Fibroblast of lung (primary cell): ENCODE results near the gene ZNF611. TPM values are rescaled to one million over a fixed set of nuclear protein-coding genes. Genes with fewer than 3 reads are reported as not detected.
"Not testable (repeated sequence)": the region's sequence is repeated elsewhere in the genome, so short reads cannot be mapped to it uniquely, and the experiment has no call there.

Experiments used
- DNase-seq, 2 donors: peaks; one replicate each; pipeline versions ENCODE4 v3.0.0 to v3.0.0-alpha.2; 2010; ENCODE audit warnings: low read depth in 2 of 2
- H2AFZ ChIP-seq: 2 replicates; pipeline ENCODE4 v1.5.1; 2012; ENCODE audit warnings: low read length, control low read depth, inconsistent platforms
- H3K27ac ChIP-seq: 2 replicates; pipeline ENCODE4 v1.5.1; 2011; ENCODE audit warnings: low read length, control low read depth; ENCODE audit not compliant: insufficient read depth
- H3K27me3 ChIP-seq: 2 replicates; pipeline ENCODE4 v1.5.1; 2011; ENCODE audit warnings: mild to moderate bottlenecking, low read length; ENCODE audit not compliant: control insufficient read depth, insufficient read depth
- H3K36me3 ChIP-seq: 2 replicates; pipeline ENCODE4 v1.5.1; 2011; ENCODE audit warnings: low read length; ENCODE audit not compliant: control insufficient read depth, insufficient read depth
- H3K4me1 ChIP-seq: 2 replicates; pipeline ENCODE4 v1.5.1; 2011; ENCODE audit warnings: low read length; ENCODE audit not compliant: control insufficient read depth, insufficient read depth; ENCODE audit errors: extremely low read depth
- H3K4me2 ChIP-seq: 2 replicates; pipeline ENCODE4 v1.5.1; 2011; ENCODE audit warnings: low read length, control low read depth; ENCODE audit not compliant: insufficient read depth; ENCODE audit errors: extremely low read depth
- H3K4me3 ChIP-seq, 4 experiments: fragments of 200-600 bp in 1 of 4; sonication (generic) in 1 of 4; replicated peaks in 1 of 4; 2 replicates each; pipeline ENCODE4 v1.5.1; 2011 to 2016; ENCODE audit warnings: low read length in 4 of 4, low read depth in 3 of 4, mild to moderate bottlenecking in 3 of 4, control low read depth in 2 of 4, inconsistent platforms in 1 of 4, mixed read lengths in 1 of 4; ENCODE audit not compliant: insufficient read depth in 1 of 4; ENCODE audit errors: control extremely low read depth in 1 of 4
- H3K79me2 ChIP-seq: 2 replicates; pipeline ENCODE4 v1.5.1; 2012; ENCODE audit warnings: mild to moderate bottlenecking, low read length, inconsistent platforms; ENCODE audit not compliant: control insufficient read depth, insufficient read depth
- H3K9ac ChIP-seq: 2 replicates; pipeline ENCODE4 v1.5.1; 2011; ENCODE audit warnings: mild to moderate bottlenecking, low read length, control low read depth; ENCODE audit not compliant: insufficient read depth
- H3K9me3 ChIP-seq: 2 replicates; pipeline ENCODE4 v1.5.1; 2012; ENCODE audit warnings: low read depth, low read length; ENCODE audit not compliant: control insufficient read depth, insufficient read depth
- H4K20me1 ChIP-seq: 2 replicates; pipeline ENCODE4 v1.5.1; 2011; ENCODE audit warnings: low read length; ENCODE audit not compliant: control insufficient read depth, insufficient read depth; ENCODE audit errors: extremely low read depth
- EZH2 ChIP-seq: IDR thresholded peaks from 2 replicates; pipeline ENCODE4 v1.5.1; 2012; ENCODE audit warnings: low read length, control low read depth, mild to moderate bottlenecking; ENCODE audit errors: missing control alignments
- polyA plus RNA-seq, 2 donors: library from polyadenylated mRNA; depleted of rRNA in 1 of 2; stranded (reverse) in 1 of 2; unstranded in 1 of 2; fragments of >200 nt; gene quantifications; 2 replicates each; pipeline ENCODE4 v1.2.1, GENCODE V29; 2011 to 2012; ENCODE audit warnings: missing spikeins in 1 of 2
- total RNA-seq: library from RNA; depleted of rRNA; stranded (reverse); fragments of >200 nt; gene quantifications from 2 replicates; pipeline ENCODE4 v1.2.1, GENCODE V29; 2014
- TF ChIP-seq, protein P1 (sequence below), 2 donors: IDR thresholded peaks in 1 of 2; conservative IDR thresholded peaks in 1 of 2; 1 replicate in 1 of 2; 2 replicates in 1 of 2; pipeline ENCODE4 v1.5.1; 2011 to 2012; ENCODE audit warnings: low read length in 2 of 2, control low read depth in 1 of 2, inconsistent platforms in 1 of 2, low read depth in 1 of 2, mild to moderate bottlenecking in 1 of 2

ZNF611 gene
- total and polyA plus RNA-seq, 2 donors (not counting 1 experiment from before 2014, with no cell fraction given) = 6.9 to 14.5 TPM

DNA sequence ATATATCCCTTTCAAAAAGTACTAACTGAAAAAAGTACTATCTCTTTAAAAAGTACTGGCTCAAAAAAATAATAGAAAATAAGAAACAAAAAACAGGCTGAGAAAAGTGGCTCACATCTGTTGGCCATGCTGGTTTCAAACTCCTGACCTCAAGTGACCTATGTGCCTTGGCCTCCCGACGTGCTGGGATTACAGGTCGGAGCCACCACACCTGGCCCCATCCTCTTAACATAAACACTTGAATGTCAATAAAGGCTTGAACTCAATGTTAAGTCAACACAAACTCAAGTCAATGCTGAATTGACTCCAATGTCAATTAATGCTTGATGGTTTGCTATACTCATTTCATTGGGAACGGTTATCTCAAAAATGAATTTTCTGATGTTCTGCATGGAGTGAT is 30.9 kb downstream of the ZNF611 start:
- no peaks in the 10 kb centered on the region for H3K36me3 ChIP-seq
- no peaks in the 10 kb centered on the region for H3K79me2 ChIP-seq
- H3K4me1 ChIP-seq = no peaks in the 10 kb centered on the region
- TF ChIP-seq, protein P1, sequence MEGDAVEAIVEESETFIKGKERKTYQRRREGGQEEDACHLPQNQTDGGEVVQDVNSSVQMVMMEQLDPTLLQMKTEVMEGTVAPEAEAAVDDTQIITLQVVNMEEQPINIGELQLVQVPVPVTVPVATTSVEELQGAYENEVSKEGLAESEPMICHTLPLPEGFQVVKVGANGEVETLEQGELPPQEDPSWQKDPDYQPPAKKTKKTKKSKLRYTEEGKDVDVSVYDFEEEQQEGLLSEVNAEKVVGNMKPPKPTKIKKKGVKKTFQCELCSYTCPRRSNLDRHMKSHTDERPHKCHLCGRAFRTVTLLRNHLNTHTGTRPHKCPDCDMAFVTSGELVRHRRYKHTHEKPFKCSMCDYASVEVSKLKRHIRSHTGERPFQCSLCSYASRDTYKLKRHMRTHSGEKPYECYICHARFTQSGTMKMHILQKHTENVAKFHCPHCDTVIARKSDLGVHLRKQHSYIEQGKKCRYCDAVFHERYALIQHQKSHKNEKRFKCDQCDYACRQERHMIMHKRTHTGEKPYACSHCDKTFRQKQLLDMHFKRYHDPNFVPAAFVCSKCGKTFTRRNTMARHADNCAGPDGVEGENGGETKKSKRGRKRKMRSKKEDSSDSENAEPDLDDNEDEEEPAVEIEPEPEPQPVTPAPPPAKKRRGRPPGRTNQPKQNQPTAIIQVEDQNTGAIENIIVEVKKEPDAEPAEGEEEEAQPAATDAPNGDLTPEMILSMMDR (conservative IDR thresholded peaks at IDR 0.05 in 1 of 2, IDR thresholded peaks at IDR 0.05 in 1 of 2; ENCODE audit: low read depth in 1 of 2, low read length in 2 of 2) = no peak
- no peak for TF ChIP-seq EZH2
- peaks cover 3% of the 10 kb centered on the region for H3K9me3 ChIP-seq
- H3K27ac ChIP-seq = no peak overlapping the region
- H3K27me3 ChIP-seq = no peaks in the 10 kb centered on the region
- H3K4me2 ChIP-seq = no peak overlapping the region
- H2AFZ ChIP-seq = no peak overlapping the region
- no peaks in the 10 kb centered on the region for H4K20me1 ChIP-seq
- H3K9ac ChIP-seq = no peak overlapping the region
- H3K4me3 ChIP-seq = no peak overlapping the region
- no peak for DNase-seq

DNA sequence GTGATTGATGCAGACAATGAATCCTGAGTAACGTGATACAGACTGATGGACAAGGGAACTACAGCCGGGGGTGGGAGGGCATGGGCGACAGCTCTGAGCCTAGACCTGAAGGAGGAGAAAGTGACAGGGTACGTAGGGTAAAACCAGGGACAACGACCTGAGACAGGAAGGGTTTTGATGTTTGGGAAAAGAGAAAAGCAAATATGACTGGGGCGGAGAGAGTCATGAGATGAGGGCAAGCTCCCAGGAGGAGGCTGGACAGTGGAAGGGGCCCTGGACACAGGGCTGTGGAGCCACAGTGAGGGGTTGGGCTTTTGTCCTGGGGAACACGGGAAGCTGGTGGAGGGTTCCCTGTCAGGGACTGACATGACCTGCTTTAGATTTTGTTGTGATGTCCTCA is 34.2 kb downstream of the ZNF611 start:
- Histone ChIP-seq H3K27ac (no peak overlapping the region), H3K4me3 (no peak overlapping the region), H4K20me1 (no peaks in the 10 kb centered on the region), H3K79me2 (no peaks in the 10 kb centered on the region), H3K27me3 (no peaks in the 10 kb centered on the region), H3K36me3 (no peaks in the 10 kb centered on the region), H2AFZ (no peak overlapping the region), H3K9me3 (peaks cover 2% of the 10 kb centered on the region), H3K4me1 (no peaks in the 10 kb centered on the region), H3K4me2 (no peak overlapping the region), H3K9ac (no peak overlapping the region)
- TF ChIP-seq, protein P1 (conservative IDR thresholded peaks at IDR 0.05 in 1 of 2, IDR thresholded peaks at IDR 0.05 in 1 of 2; ENCODE audit: low read depth in 1 of 2, low read length in 2 of 2) = no peak
- TF ChIP-seq EZH2 = no peak
- DNase-seq = no peak

DNA sequence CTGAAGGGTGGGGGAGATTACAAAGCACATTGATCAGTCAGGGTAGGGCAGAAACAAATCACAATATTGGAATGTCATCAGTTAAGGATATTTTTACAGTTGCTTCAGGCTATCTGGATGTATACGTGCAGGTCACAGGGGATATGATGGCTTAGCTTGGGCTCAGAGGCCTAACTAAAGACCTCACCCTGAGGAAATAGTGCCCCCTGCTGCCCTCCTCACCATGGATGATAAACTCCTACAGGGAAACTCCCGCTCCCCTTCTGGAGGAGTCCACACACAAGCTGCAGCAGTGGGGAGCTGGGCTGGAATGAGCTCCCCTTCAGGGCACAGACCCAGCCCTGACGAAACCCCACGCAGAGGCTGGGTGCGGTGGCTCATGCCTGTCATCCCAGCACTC is 35.3 kb downstream of the ZNF611 start:
- not testable (repeated sequence) for H3K4me2 ChIP-seq, H3K4me3 ChIP-seq, H3K9ac ChIP-seq, H3K79me2 ChIP-seq, H3K9me3 ChIP-seq, H2AFZ ChIP-seq, H4K20me1 ChIP-seq, H3K36me3 ChIP-seq, H3K27me3 ChIP-seq, H3K27ac ChIP-seq, H3K4me1 ChIP-seq, DNase-seq

DNA sequence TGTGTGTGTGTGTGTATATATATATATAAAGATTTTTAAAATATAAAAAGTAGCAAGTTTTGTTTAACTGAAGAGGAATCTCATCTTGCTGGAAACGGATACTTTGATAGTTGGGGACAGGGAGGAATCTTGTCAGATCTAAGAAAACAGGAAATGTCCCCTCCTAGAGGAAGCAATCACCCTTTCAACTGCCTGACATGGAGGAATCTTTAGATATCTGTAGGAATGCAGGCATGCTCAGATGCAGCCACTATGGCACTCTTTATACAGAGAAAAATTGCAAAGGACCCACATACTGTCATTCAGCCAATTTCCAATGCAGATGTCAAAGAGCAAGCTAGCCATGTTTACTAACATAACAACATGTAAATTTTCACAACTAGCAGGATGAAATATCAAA is 38.8 kb downstream of the ZNF611 start:
- Histone ChIP-seq H3K9me3 (no peaks in the 10 kb centered on the region), H3K4me2 (no peak overlapping the region), H4K20me1 (no peaks in the 10 kb centered on the region), H3K27me3 (no peaks in the 10 kb centered on the region), H3K4me1 (no peaks in the 10 kb centered on the region), H3K4me3 (no peak overlapping the region), H3K79me2 (no peaks in the 10 kb centered on the region), H3K36me3 (no peaks in the 10 kb centered on the region), H3K9ac (no peak overlapping the region), H3K27ac (no peak overlapping the region), H2AFZ (no peak overlapping the region)
- DNase-seq = no peak
- no peak for TF ChIP-seq EZH2
- TF ChIP-seq, protein P1 (conservative IDR thresholded peaks at IDR 0.05 in 1 of 2, IDR thresholded peaks at IDR 0.05 in 1 of 2; ENCODE audit: low read depth in 1 of 2, low read length in 2 of 2) = no peak
